Measurements from ENCODE around the gene CENPW. TPM values are rescaled to one million over a fixed set of nuclear protein-coding genes. Genes with fewer than 3 reads are reported as not detected.

CENPW gene
- polyA plus RNA-seq, 1 donor (not counting 4 experiments of a cell fraction or from before 2014, with no cell fraction given) = 20.9 TPM

GRCh38 chr6:126388104-126388598 is 48.2 kb downstream of the CENPW start:
- H3K27me3 ChIP-seq (ENCODE audit: control insufficient read depth, extremely low read depth, insufficient read depth, low read length) = no peaks in the 10 kb centered on the region
- H3K79me2 ChIP-seq (ENCODE audit: control insufficient read depth, insufficient read depth, low read length) = no peaks in the 10 kb centered on the region
- no peak overlapping the region for H2AFZ ChIP-seq (ENCODE audit: control insufficient read depth, low read length)
- no peak overlapping the region for H3K4me3 ChIP-seq (ENCODE audit: control insufficient read depth in 2 of 3, extremely low read depth in 1 of 3, insufficient read depth in 2 of 3, low read depth in 1 of 3, low read length in 3 of 3)
- H3K27ac ChIP-seq (ENCODE audit: control insufficient read depth, insufficient read depth, low read length) = no peak overlapping the region
- H3K4me2 ChIP-seq (ENCODE audit: control insufficient read depth, extremely low read depth, insufficient read depth, low read depth, low read length) = no peak overlapping the region
- dilution Hi-C loops (cut with MboI; ENCODE audit: extremely low pct_ligation_motif_present, low sequenced_read_pairs) = no loop called here
- no peaks in the 10 kb centered on the region for H3K36me3 ChIP-seq (ENCODE audit: control insufficient read depth in 2 of 2, extremely low read depth in 1 of 2, insufficient read depth in 2 of 2, low read length in 2 of 2)
- no peaks in the 10 kb centered on the region for H3K9me1 ChIP-seq (ENCODE audit: control insufficient read depth, extremely low read depth, insufficient read depth, low read length)
- no peaks in the 10 kb centered on the region for H4K20me1 ChIP-seq (ENCODE audit: control insufficient read depth, extremely low read depth, insufficient read depth, low read length)
- DNase-seq (ENCODE audit: low read depth, low spot score) (no peak), FAIRE-seq (no peak)
- no peak overlapping the region for H3K9ac ChIP-seq (ENCODE audit: control insufficient read depth, extremely low read depth, insufficient read depth, low read length)
- no peaks in the 10 kb centered on the region for H3K9me3 ChIP-seq (ENCODE audit: control insufficient read depth, low read depth, low read length)
- H3K4me1 ChIP-seq (ENCODE audit: control insufficient read depth, extremely low read depth, insufficient read depth, low read length) = no peaks in the 10 kb centered on the region
- TF ChIP-seq CTCF (optimal IDR thresholded peaks at IDR 0.05 in 1 of 3, IDR thresholded peaks at IDR 0.05 in 1 of 3, conservative IDR thresholded peaks at IDR 0.05 in 1 of 3; ENCODE audit: extremely low read depth in 1 of 3, insufficient read depth in 2 of 3, low read length in 3 of 3) = no peak
- no peak for TF ChIP-seq EZH2 (IDR thresholded peaks at IDR 0.05; ENCODE audit: low read length)

- no peaks in the 10 kb centered on the region for H3K4me1 ChIP-seq (ENCODE audit: control insufficient read depth, extremely low read depth, insufficient read depth, low read length)
Measured at GRCh38 chr6:126396131-126396530, 56.2 kb downstream of the CENPW start.

More at GRCh38 chr6:126396131-126396530, 56.2 kb downstream of the CENPW start:
- no peak overlapping the region for H3K4me2 ChIP-seq (ENCODE audit: control insufficient read depth, extremely low read depth, insufficient read depth, low read depth, low read length)
- no peaks in the 10 kb centered on the region for H3K79me2 ChIP-seq (ENCODE audit: control insufficient read depth, insufficient read depth, low read length)
- TF ChIP-seq CTCF (optimal IDR thresholded peaks at IDR 0.05 in 1 of 3, IDR thresholded peaks at IDR 0.05 in 1 of 3, conservative IDR thresholded peaks at IDR 0.05 in 1 of 3; ENCODE audit: extremely low read depth in 1 of 3, insufficient read depth in 2 of 3, low read length in 3 of 3) = no peak
- no peak for TF ChIP-seq EZH2 (IDR thresholded peaks at IDR 0.05; ENCODE audit: low read length)
- H2AFZ ChIP-seq (ENCODE audit: control insufficient read depth, low read length) = no peak overlapping the region
- no peaks in the 10 kb centered on the region for H3K9me3 ChIP-seq (ENCODE audit: control insufficient read depth, low read depth, low read length)
- no peak overlapping the region for H3K9ac ChIP-seq (ENCODE audit: control insufficient read depth, extremely low read depth, insufficient read depth, low read length)
- FAIRE-seq (no peak), DNase-seq (ENCODE audit: low read depth, low spot score) (no peak)
- dilution Hi-C loops (cut with MboI; ENCODE audit: extremely low pct_ligation_motif_present, low sequenced_read_pairs) = no loop called here
- H3K4me3 ChIP-seq (ENCODE audit: control insufficient read depth in 2 of 3, extremely low read depth in 1 of 3, insufficient read depth in 2 of 3, low read depth in 1 of 3, low read length in 3 of 3) = no peak overlapping the region
- H3K9me1 ChIP-seq (ENCODE audit: control insufficient read depth, extremely low read depth, insufficient read depth, low read length) = no peaks in the 10 kb centered on the region
- H4K20me1 ChIP-seq (ENCODE audit: control insufficient read depth, extremely low read depth, insufficient read depth, low read length) = no peaks in the 10 kb centered on the region
- H3K27ac ChIP-seq (ENCODE audit: control insufficient read depth, insufficient read depth, low read length) = no peak overlapping the region
- H3K27me3 ChIP-seq (ENCODE audit: control insufficient read depth, extremely low read depth, insufficient read depth, low read length) = no peaks in the 10 kb centered on the region
- H3K36me3 ChIP-seq (ENCODE audit: control insufficient read depth in 2 of 2, extremely low read depth in 1 of 2, insufficient read depth in 2 of 2, low read length in 2 of 2) = no peaks in the 10 kb centered on the region

Measured in keratinocyte (primary cell).